HG03196 (cell line): ENCODE measurements around the gene RXFP3.

Experiments
- ATAC-seq: cut with Tn5 transposase; IDR thresholded peaks from one replicate; pipeline ENCODE4 v1.9.1; 2021; ENCODE audit not compliant: unreplicated experiment

Gene RXFP3

DNA sequence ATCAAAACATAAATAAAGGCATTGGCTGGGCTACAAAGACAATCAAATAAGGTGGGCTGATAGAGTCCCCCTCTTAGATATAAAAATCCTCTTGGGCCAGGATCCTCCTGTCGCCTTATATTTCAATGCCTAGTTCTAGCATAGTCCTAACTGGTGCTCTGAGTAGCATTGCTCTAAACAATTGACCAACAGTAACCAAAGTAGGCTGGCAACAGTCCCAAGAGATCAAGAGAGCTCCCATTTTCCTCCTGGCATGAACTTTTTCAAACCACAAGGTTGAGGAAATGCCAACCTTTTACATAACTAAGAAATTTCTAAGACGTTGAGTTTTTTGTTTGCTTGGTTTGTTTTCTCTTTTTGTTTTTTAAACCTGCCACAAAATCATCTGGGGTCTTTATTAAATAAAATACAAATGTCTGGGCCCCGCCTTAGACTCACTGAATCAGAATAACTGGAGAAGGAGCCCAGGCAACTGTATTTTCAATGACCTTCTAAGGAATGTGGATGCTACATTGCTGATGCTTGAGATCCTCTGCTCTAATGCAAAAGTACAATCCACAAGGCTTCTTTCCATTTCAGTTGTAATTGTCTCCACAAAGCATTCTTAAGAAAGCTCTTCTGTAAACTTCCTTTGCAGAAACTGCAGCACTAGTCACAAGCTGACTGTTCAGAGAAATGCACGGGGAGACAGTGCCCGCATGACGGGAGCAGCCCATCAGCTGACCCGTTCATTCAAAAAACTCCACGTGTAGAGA, 45.4 kb downstream of the RXFP3 start:
- no peak for ATAC-seq

GRCh38 chr5:33984178-33984577, 48.0 kb downstream of the RXFP3 start:
- no peak for ATAC-seq

- no peak for ATAC-seq
These were observed 48.5 kb downstream of the RXFP3 start, which contains the start of gene SLC45A2 for GRCh38 chr5:33984671-33985124. Gene SLC45A2 (minus strand): TSS chr5:33984693. CDS start chr5:33984583, 110 bp downstream.

DNA sequence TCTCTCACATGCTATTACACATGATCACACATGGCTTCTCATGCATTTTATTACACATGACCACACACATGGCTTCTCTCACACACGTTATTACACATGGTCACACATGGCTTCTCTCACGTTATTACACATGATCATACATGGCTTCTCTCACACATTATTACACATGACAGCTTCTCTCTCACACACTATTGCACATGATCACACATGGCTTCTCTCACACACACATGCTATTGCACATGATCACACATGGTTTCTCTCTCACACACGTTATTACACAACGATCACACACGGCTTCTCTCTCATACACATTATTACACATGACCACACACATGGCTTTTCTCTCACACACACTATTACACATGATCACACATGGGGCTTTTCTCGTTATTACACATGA, 49.3 kb downstream of the RXFP3 start:
- ATAC-seq: no peak
